NCI-H2171 treated with DMSO at 0.1 percent for 48 hours (cell line): ENCODE data around the gene ZNF536.

Experiments
- DNase-seq: peaks from one replicate; lab custom pipeline; 2025; lab: John Stamatoyannopoulos, UW

ZNF536 gene

GRCh38 chr19:30564551-30565011 is 192.4 kb downstream of the ZNF536 start:
- peak; percentile 68 for DNase-seq

- DNase-seq, result peak; percentile 31
Measured at GRCh38 chr19:30565636-30566035, 193.5 kb downstream of the ZNF536 start.

- peak; percentile 47 for DNase-seq
Measured at GRCh38 chr19:30566681-30567420, 194.7 kb downstream of the ZNF536 start.

GRCh38 chr19:30567536-30568232 is 195.5 kb downstream of the ZNF536 start:
- peak; percentile 71 for DNase-seq

- no peak for DNase-seq
Measured at GRCh38 chr19:30570194-30570593, 198.0 kb downstream of the ZNF536 start.

GRCh38 chr19:30577551-30578105 is 205.4 kb downstream of the ZNF536 start:
- DNase-seq, result no peak

- no peak for DNase-seq
Measured at GRCh38 chr19:30579419-30579818, 207.2 kb downstream of the ZNF536 start.

- DNase-seq, result no peak
Measured at GRCh38 chr19:30580673-30581072, 208.5 kb downstream of the ZNF536 start.

GRCh38 chr19:30584090-30584489 is 211.9 kb downstream of the ZNF536 start:
- DNase-seq, result no peak

- DNase-seq, result peak; percentile 67
Measured at GRCh38 chr19:30587869-30588268, 215.7 kb downstream of the ZNF536 start.

- DNase-seq, result no peak
Measured at GRCh38 chr19:30590596-30591229, 218.5 kb downstream of the ZNF536 start.

GRCh38 chr19:30593356-30593755 is 221.2 kb downstream of the ZNF536 start:
- no peak for DNase-seq

- DNase-seq, result no peak
Measured at GRCh38 chr19:30593975-30594745, 222.0 kb downstream of the ZNF536 start.

GRCh38 chr19:30596268-30596667 is 224.1 kb downstream of the ZNF536 start:
- DNase-seq, result no peak

GRCh38 chr19:30596813-30597399 is 224.7 kb downstream of the ZNF536 start:
- no peak for DNase-seq

- no peak for DNase-seq
Measured at GRCh38 chr19:30598688-30599087, 226.5 kb downstream of the ZNF536 start.

GRCh38 chr19:30602661-30603350 is 230.6 kb downstream of the ZNF536 start:
- DNase-seq, result peak; percentile 51

GRCh38 chr19:30604657-30605056 is 232.5 kb downstream of the ZNF536 start:
- DNase-seq, result no peak

GRCh38 chr19:30605333-30605732 is 233.1 kb downstream of the ZNF536 start:
- no peak for DNase-seq

GRCh38 chr19:30606114-30607050 is 234.2 kb downstream of the ZNF536 start:
- no peak for DNase-seq
